ENCODE measurements around the gene APOBEC3C. TPM values are rescaled to one million over a fixed set of nuclear protein-coding genes. Genes with fewer than 3 reads are reported as not detected.
"Not testable (repeated sequence)": the region's sequence is repeated elsewhere in the genome, so short reads cannot be mapped to it uniquely, and the experiment has no call there.

The APOBEC3C gene
- total RNA-seq, 1 donor from 2014 or later, result 41.4 TPM

DNA sequence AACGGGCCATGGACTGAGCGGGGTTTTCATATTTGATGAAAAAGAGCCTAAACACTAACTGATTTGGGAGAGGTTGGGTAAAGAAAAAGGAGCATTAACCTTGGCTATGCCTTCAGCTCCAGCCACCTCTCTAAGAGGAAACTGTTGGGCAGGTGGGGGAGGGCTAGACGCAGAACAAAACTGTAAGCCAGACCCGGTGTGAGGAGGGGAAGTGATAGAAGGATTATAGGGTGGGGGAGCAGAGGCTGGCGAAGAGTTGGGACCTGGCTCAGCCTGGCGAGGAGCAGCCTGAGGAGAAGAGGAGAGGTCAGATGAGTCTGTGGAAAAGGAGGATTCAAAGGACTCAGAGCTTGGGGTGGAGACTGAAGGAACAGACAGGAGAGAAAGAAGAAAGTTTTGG, 47.2 kb downstream of the APOBEC3C start:
- DNase-seq (ENCODE audit: low spot score), result not testable (repeated sequence)

- DNase-seq (ENCODE audit: low spot score), result not testable (repeated sequence)
Observed at GRCh38 chr22:39061951-39062350, 47.9 kb downstream of the APOBEC3C start.

GRCh38 chr22:39063904-39064303, 49.8 kb downstream of the APOBEC3C start:
- not testable (repeated sequence) for DNase-seq (ENCODE audit: low spot score)

DNA sequence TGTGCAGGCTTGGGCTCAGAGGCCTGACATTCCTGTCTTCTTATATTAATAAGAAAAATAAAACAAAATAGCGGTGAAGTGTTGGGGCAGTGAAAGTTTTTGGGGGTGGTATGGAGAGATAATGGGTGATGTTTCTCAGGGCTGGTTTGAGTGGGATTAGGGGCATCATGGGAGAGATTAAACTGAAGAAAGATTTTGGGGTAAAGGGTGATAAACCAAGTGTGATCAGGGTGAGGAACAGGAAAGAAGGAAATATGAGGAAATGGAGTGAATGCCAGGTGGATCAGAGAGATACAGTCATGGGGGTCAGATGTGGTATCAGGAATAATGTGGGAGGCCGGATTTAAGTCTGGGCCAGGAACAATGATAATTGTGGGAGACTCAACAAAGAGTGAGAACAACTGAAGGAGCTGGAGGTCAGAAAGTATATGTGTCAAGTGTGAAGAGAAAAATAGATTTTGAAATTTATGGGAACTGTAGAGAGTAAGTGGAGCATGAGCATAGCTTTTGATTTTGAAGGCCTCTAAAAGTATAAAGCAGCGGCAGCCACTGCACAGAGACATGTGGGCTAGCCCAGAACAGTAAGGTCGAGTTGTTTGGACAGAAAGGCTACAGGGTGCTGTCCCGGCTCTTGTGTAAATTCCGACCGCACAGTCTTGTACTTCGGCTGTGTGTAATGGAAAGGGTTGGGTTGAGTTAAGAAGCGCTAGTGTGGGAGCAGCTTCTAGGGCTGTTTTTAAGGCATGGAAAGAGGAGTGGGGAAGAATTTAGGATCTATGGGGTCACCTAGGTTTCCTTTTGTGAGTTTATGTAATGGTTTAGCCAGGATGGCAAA, 52.6 kb downstream of the APOBEC3C start:
- DNase-seq (ENCODE audit: low spot score), result not testable (repeated sequence)

- DNase-seq (ENCODE audit: low spot score), result no peak
Observed at GRCh38 chr22:39068033-39068785, 54.2 kb downstream of the APOBEC3C start.

Other genes starting within 250 kb of the APOBEC3C start
- 27.3 TPM for gene DNAL4, start 220.1 kb upstream of the APOBEC3C start, total RNA-seq
- gene NPTXR, start 170.2 kb upstream of the APOBEC3C start, total RNA-seq, result 27.0 TPM
- 93.8 TPM for gene CBX6, start 142.0 kb upstream of the APOBEC3C start, total RNA-seq
- gene APOBEC3A, start 56.6 kb upstream of the APOBEC3C start, total RNA-seq, result 2.0 TPM
- 1.5 TPM for gene APOBEC3B, start 31.9 kb upstream of the APOBEC3C start, total RNA-seq
- 7.8 TPM for gene APOBEC3D, start 6.9 kb downstream of the APOBEC3C start, total RNA-seq
- gene APOBEC3F, start 26.6 kb downstream of the APOBEC3C start, total RNA-seq, result 22.5 TPM
- 27.8 TPM for gene APOBEC3G, start 63.0 kb downstream of the APOBEC3C start, total RNA-seq
- 1.0 TPM for gene APOBEC3H, start 83.0 kb downstream of the APOBEC3C start, total RNA-seq
- gene CBX7, start 138.4 kb downstream of the APOBEC3C start, total RNA-seq, result 63.6 TPM
- gene PDGFB, start 230.7 kb downstream of the APOBEC3C start, total RNA-seq, result 5.9 TPM

All from ureter (tissue), 1 donor.